IPS DF 6.9 (cell line): ENCODE data around the gene SLC28A1.

Experiments
- DNase-seq: peaks from one replicate; pipeline ENCODE4 v3.0.0-alpha.2; 2013; ENCODE audit warnings: low read depth, low spot score
- H3K27ac ChIP-seq: one replicate; pipeline ENCODE4 v1.5.1; 2013; ENCODE audit warnings: low read length, control low read depth
- H3K27me3 ChIP-seq: 2 replicates; pipeline ENCODE4 v1.6.1; 2013; ENCODE audit warnings: mild to moderate bottlenecking, low read length; ENCODE audit not compliant: control insufficient read depth, insufficient read depth
- H3K36me3 ChIP-seq: 2 replicates; pipeline ENCODE4 v1.6.1; 2013; ENCODE audit warnings: low read length; ENCODE audit not compliant: control insufficient read depth, insufficient read depth
- H3K4me1 ChIP-seq: 2 replicates; pipeline ENCODE4 v1.6.1; 2013; ENCODE audit warnings: low read length; ENCODE audit not compliant: control insufficient read depth, insufficient read depth
- H3K4me3 ChIP-seq: 2 replicates; pipeline ENCODE4 v1.5.1; 2013; ENCODE audit warnings: mild to moderate bottlenecking, low read length
- H3K9me3 ChIP-seq: 2 replicates; pipeline ENCODE4 v1.6.1; 2013; ENCODE audit warnings: low read length, inconsistent platforms; ENCODE audit not compliant: control insufficient read depth, insufficient read depth
- whole genome bisulfite sequencing: extraction: QIAGEN DNeasy Blood & Tissue Kit; methylation state at CpG from one replicate; pipeline ENCODE4 v1.1.7; 2013; ENCODE audit warnings: mixed read lengths, missing lambda C conversion rate; ENCODE audit not compliant: insufficient read length, insufficient coverage; 5-methylcytosine and 5-hydroxymethylcytosine counted together

The SLC28A1 gene

GRCh38 chr15:84909782-84910181 is 25.3 kb downstream of the SLC28A1 start:
- no peaks in the 10 kb centered on the region for H3K4me1 ChIP-seq
- no peak overlapping the region for H3K27ac ChIP-seq
- no peaks in the 10 kb centered on the region for H3K27me3 ChIP-seq
- no peak for DNase-seq
- no peaks in the 10 kb centered on the region for H3K9me3 ChIP-seq
- H3K4me3 ChIP-seq: no peak overlapping the region
- H3K36me3 ChIP-seq: no peaks in the 10 kb centered on the region
- WGBS: no CpG with 5 or more reads among the region's 4 CpGs

- no peak for DNase-seq
- H3K4me1 ChIP-seq: no peaks in the 10 kb centered on the region
- no CpG with 5 or more reads among the region's 17 CpGs for WGBS
- no peak overlapping the region for H3K27ac ChIP-seq
- no peak overlapping the region for H3K4me3 ChIP-seq
- no peaks in the 10 kb centered on the region for H3K9me3 ChIP-seq
- H3K36me3 ChIP-seq: no peaks in the 10 kb centered on the region
- H3K27me3 ChIP-seq: no peaks in the 10 kb centered on the region
Measured at GRCh38 chr15:84910928-84911623, 26.6 kb downstream of the SLC28A1 start.

GRCh38 chr15:84911879-84912660 is 27.6 kb downstream of the SLC28A1 start:
- Histone ChIP-seq H3K9me3 (no peaks in the 10 kb centered on the region), H3K36me3 (no peaks in the 10 kb centered on the region), H3K4me1 (no peaks in the 10 kb centered on the region), H3K4me3 (no peak overlapping the region), H3K27me3 (no peaks in the 10 kb centered on the region), H3K27ac (no peak overlapping the region)
- WGBS: no CpG with 5 or more reads among the region's 6 CpGs
- no peak for DNase-seq

GRCh38 chr15:84913360-84913723 is 28.9 kb downstream of the SLC28A1 start:
- no peaks in the 10 kb centered on the region for H3K9me3 ChIP-seq
- no CpG with 5 or more reads among the region's 2 CpGs for WGBS
- no peak overlapping the region for H3K27ac ChIP-seq
- no peak overlapping the region for H3K4me3 ChIP-seq
- H3K36me3 ChIP-seq: no peaks in the 10 kb centered on the region
- H3K4me1 ChIP-seq: no peaks in the 10 kb centered on the region
- H3K27me3 ChIP-seq: no peaks in the 10 kb centered on the region
- DNase-seq: no peak

GRCh38 chr15:84914351-84914750 is 29.9 kb downstream of the SLC28A1 start:
- no peaks in the 10 kb centered on the region for H3K4me1 ChIP-seq

GRCh38 chr15:84914909-84915605 is 30.6 kb downstream of the SLC28A1 start:
- H3K36me3 ChIP-seq: no peaks in the 10 kb centered on the region
- WGBS: no CpG with 5 or more reads among the region's 12 CpGs
- H3K9me3 ChIP-seq: no peaks in the 10 kb centered on the region
- no peak overlapping the region for H3K4me3 ChIP-seq
- no peaks in the 10 kb centered on the region for H3K4me1 ChIP-seq
- H3K27me3 ChIP-seq: no peaks in the 10 kb centered on the region
- DNase-seq: no peak
- H3K27ac ChIP-seq: no peak overlapping the region

More at GRCh38 chr15:84914351-84914750, 29.9 kb downstream of the SLC28A1 start:
- WGBS: no CpG with 5 or more reads among the region's 5 CpGs
- DNase-seq: no peak
- Histone ChIP-seq H3K4me3 (no peak overlapping the region), H3K9me3 (no peaks in the 10 kb centered on the region), H3K36me3 (no peaks in the 10 kb centered on the region), H3K27ac (no peak overlapping the region), H3K27me3 (no peaks in the 10 kb centered on the region)

- no peaks in the 10 kb centered on the region for H3K4me1 ChIP-seq
- H3K9me3 ChIP-seq: no peaks in the 10 kb centered on the region
- WGBS: no CpG with 5 or more reads among the region's 3 CpGs
- DNase-seq: no peak
- H3K27ac ChIP-seq: no peak overlapping the region
- H3K27me3 ChIP-seq: no peaks in the 10 kb centered on the region
- no peak overlapping the region for H3K4me3 ChIP-seq
- H3K36me3 ChIP-seq: no peaks in the 10 kb centered on the region
Measured at GRCh38 chr15:84915606-84915958, 31.1 kb downstream of the SLC28A1 start.

- no peak overlapping the region for H3K27ac ChIP-seq
- H3K9me3 ChIP-seq: no peaks in the 10 kb centered on the region
- H3K4me1 ChIP-seq: no peaks in the 10 kb centered on the region
- H3K36me3 ChIP-seq: no peaks in the 10 kb centered on the region
- H3K27me3 ChIP-seq: no peaks in the 10 kb centered on the region
- H3K4me3 ChIP-seq: no peak overlapping the region
- DNase-seq: no peak
- WGBS: no CpG with 5 or more reads among the region's 1 CpG
Measured at GRCh38 chr15:84917452-84917851, 33.0 kb downstream of the SLC28A1 start.

GRCh38 chr15:84919106-84919667 is 34.7 kb downstream of the SLC28A1 start:
- H3K4me3 ChIP-seq: no peak overlapping the region
- DNase-seq: no peak
- no CpG with 5 or more reads among the region's 2 CpGs for WGBS
- no peaks in the 10 kb centered on the region for H3K4me1 ChIP-seq
- H3K27ac ChIP-seq: no peak overlapping the region
- no peaks in the 10 kb centered on the region for H3K27me3 ChIP-seq
- no peaks in the 10 kb centered on the region for H3K9me3 ChIP-seq
- H3K36me3 ChIP-seq: no peaks in the 10 kb centered on the region

- Histone ChIP-seq H3K4me3 (no peak overlapping the region), H3K9me3 (no peaks in the 10 kb centered on the region), H3K4me1 (no peaks in the 10 kb centered on the region), H3K36me3 (no peaks in the 10 kb centered on the region), H3K27ac (no peak overlapping the region), H3K27me3 (no peaks in the 10 kb centered on the region)
- WGBS: no CpG with 5 or more reads among the region's 2 CpGs
- no peak for DNase-seq
Measured at GRCh38 chr15:84921121-84921520, 36.7 kb downstream of the SLC28A1 start.
